Neuronal stem cell (in vitro differentiated cells): ENCODE results near the gene HSD11B2.

Experiments
- DNase-seq: peaks from one replicate; pipeline ENCODE4 v3.0.0-alpha.2; 2013; ENCODE audit warnings: low spot score
- H2AFZ ChIP-seq: one replicate; pipeline ENCODE4 v1.6.1; 2013; ENCODE audit warnings: mild to moderate bottlenecking, low read length, inconsistent platforms
- H2AK5ac ChIP-seq: 2 replicates; pipeline ENCODE4 v1.6.1; 2013; ENCODE audit warnings: low read depth, mild to moderate bottlenecking, inconsistent platforms, low read length, moderate library complexity, mixed read lengths
- H2BK120ac ChIP-seq: 2 replicates; pipeline ENCODE4 v1.6.1; 2013; ENCODE audit warnings: low read depth, mild to moderate bottlenecking, inconsistent platforms, low read length, moderate library complexity, mixed read lengths
- H2BK12ac ChIP-seq: one replicate; pipeline ENCODE4 v1.6.1; 2013; ENCODE audit warnings: low read length, inconsistent platforms
- H2BK15ac ChIP-seq: 2 replicates; pipeline ENCODE4 v1.6.1; 2013; ENCODE audit warnings: mild to moderate bottlenecking, low read length, inconsistent platforms, mixed read lengths
- H2BK5ac ChIP-seq: one replicate; pipeline ENCODE4 v1.6.1; 2013; ENCODE audit warnings: inconsistent platforms, mild to moderate bottlenecking, low read length, moderate library complexity
- H3K14ac ChIP-seq: one replicate; pipeline ENCODE4 v1.6.1; 2013; ENCODE audit warnings: low read length, inconsistent platforms
- H3K18ac ChIP-seq: 2 replicates; pipeline ENCODE4 v1.6.1; 2013; ENCODE audit warnings: low read length, inconsistent platforms
- H3K23ac ChIP-seq: 2 replicates; pipeline ENCODE4 v1.6.1; 2013; ENCODE audit warnings: low read depth, mild to moderate bottlenecking, mixed read lengths, low read length, inconsistent platforms; ENCODE audit not compliant: poor library complexity
- H3K27ac ChIP-seq: replicated peaks from 3 replicates; pipeline ENCODE4 v1.5.1; 2013; ENCODE audit warnings: low read length, inconsistent platforms
- H3K27me3 ChIP-seq, 3 experiments: 2 replicates each; pipeline ENCODE4 v1.6.1; 2013; ENCODE audit warnings: low read length in 3 of 3, mild to moderate bottlenecking in 2 of 3, inconsistent platforms in 1 of 3, low read depth in 1 of 3, mixed read lengths in 1 of 3, moderate library complexity in 1 of 3; ENCODE audit not compliant: control insufficient read depth in 3 of 3, insufficient read depth in 3 of 3
- H3K36me3 ChIP-seq, 2 donors: replicated peaks in 1 of 2; 2 replicates each; pipeline ENCODE4 v1.6.1; 2013; ENCODE audit warnings: low read length in 2 of 2; ENCODE audit not compliant: control insufficient read depth in 2 of 2, insufficient read depth in 2 of 2
- H3K4ac ChIP-seq: 2 replicates; pipeline ENCODE4 v1.6.1; 2013; ENCODE audit warnings: inconsistent platforms, mild to moderate bottlenecking, low read length, moderate library complexity
- H3K4me1 ChIP-seq, 2 donors: 1 replicate in 1 of 2; 2 replicates in 1 of 2; pipeline ENCODE4 v1.6.1; 2013; ENCODE audit warnings: low read length in 2 of 2, low read depth in 1 of 2; ENCODE audit not compliant: control insufficient read depth in 2 of 2, insufficient read depth in 1 of 2
- H3K4me2 ChIP-seq: one replicate; pipeline ENCODE4 v1.6.1; 2013; ENCODE audit warnings: mild to moderate bottlenecking, low read length, inconsistent platforms; ENCODE audit not compliant: insufficient read depth, poor library complexity, severe bottlenecking
- H3K4me3 ChIP-seq, 2 donors: 2 replicates each; pipeline ENCODE4 v1.5.1; 2013; ENCODE audit warnings: low read length in 2 of 2, mild to moderate bottlenecking in 2 of 2, inconsistent platforms in 1 of 2, moderate library complexity in 1 of 2
- H3K79me1 ChIP-seq: one replicate; pipeline ENCODE4 v1.6.1; 2013; ENCODE audit warnings: low read depth, mild to moderate bottlenecking, inconsistent platforms, low read length, moderate library complexity
- H3K9ac ChIP-seq: one replicate; pipeline ENCODE4 v1.6.1; 2013; ENCODE audit warnings: mild to moderate bottlenecking, low read depth, low read length, inconsistent platforms; ENCODE audit not compliant: poor library complexity
- H3K9me3 ChIP-seq, 2 donors: replicated peaks in 1 of 2; 2 replicates each; pipeline versions ENCODE3 to v1.6.1; 2013; ENCODE audit warnings: low read length in 2 of 2, mild to moderate bottlenecking in 2 of 2, inconsistent platforms in 1 of 2, low read depth in 1 of 2, mixed read lengths in 1 of 2, moderate library complexity in 1 of 2; ENCODE audit not compliant: control insufficient read depth in 2 of 2, insufficient read depth in 1 of 2
- H4K8ac ChIP-seq: one replicate; pipeline ENCODE4 v1.6.1; 2013; ENCODE audit warnings: low read depth, mild to moderate bottlenecking, inconsistent platforms, low read length, moderate library complexity
- H4K91ac ChIP-seq: one replicate; pipeline ENCODE4 v1.6.1; 2013; ENCODE audit warnings: low read length, low read depth, mild to moderate bottlenecking, inconsistent platforms; ENCODE audit not compliant: poor library complexity
- WGBS, 2 donors: extraction: QIAGEN DNeasy Blood & Tissue Kit; methylation state at CpG; one replicate each; pipeline ENCODE4 v1.1.7; 2013; ENCODE audit warnings: missing lambda C conversion rate in 2 of 2, mixed read lengths in 1 of 2; ENCODE audit not compliant: insufficient read length in 2 of 2, insufficient replicate concordance in 1 of 2; ENCODE audit errors: extremely low coverage in 2 of 2; 5-methylcytosine and 5-hydroxymethylcytosine counted together

The HSD11B2 gene

DNA sequence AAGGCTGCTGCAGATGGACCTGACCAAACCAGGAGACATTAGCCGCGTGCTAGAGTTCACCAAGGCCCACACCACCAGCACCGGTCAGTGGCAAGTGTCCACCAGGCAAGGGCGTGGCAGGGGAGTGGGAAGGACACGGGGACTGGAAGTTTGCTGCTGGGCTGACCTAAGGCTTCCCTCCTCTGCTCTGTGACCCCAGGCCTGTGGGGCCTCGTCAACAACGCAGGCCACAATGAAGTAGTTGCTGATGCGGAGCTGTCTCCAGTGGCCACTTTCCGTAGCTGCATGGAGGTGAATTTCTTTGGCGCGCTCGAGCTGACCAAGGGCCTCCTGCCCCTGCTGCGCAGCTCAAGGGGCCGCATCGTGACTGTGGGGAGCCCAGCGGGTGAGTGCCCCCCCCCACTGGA is 4.8 kb downstream of the HSD11B2 start:
- DNase-seq: no peak
- H2BK12ac ChIP-seq: no peak overlapping the region
- no peak overlapping the region for H2BK120ac ChIP-seq
- H3K18ac ChIP-seq: no peak overlapping the region
- peak overlapping the region; percentile 4 for H3K9ac ChIP-seq
- no peak overlapping the region for H2AK5ac ChIP-seq
- no peak overlapping the region for H4K91ac ChIP-seq
- H3K4me1 ChIP-seq: peaks cover 10 to 14% of the 10 kb centered on the region in 2 donors
- H2BK15ac ChIP-seq: no peak overlapping the region
- H3K36me3 ChIP-seq: peaks cover 17 to 37% of the 10 kb centered on the region in 2 donors
- H3K23ac ChIP-seq: peak overlapping the region; percentile 73
- H3K27me3 ChIP-seq: peaks cover 0 to 17% (median 4%) of the 10 kb centered on the region in 3 experiments
- peak overlapping the region in 1 of 2 donors; percentile 48 for H3K4me3 ChIP-seq
- no peaks in the 10 kb centered on the region for H3K79me1 ChIP-seq
- H2AFZ ChIP-seq: no peak overlapping the region
- no peak overlapping the region for H3K4me2 ChIP-seq
- H3K27ac ChIP-seq: no peak overlapping the region
- no peak overlapping the region for H3K14ac ChIP-seq
- no peak overlapping the region for H2BK5ac ChIP-seq
- no CpG with 5 or more reads among the region's 16 CpGs for WGBS, 2 donors
- no peak overlapping the region for H4K8ac ChIP-seq
- H3K9me3 ChIP-seq: peaks cover 0 to 2% of the 10 kb centered on the region in 2 donors
- no peak overlapping the region for H3K4ac ChIP-seq

- Histone ChIP-seq H3K4ac (no peak overlapping the region), H2AK5ac (peak overlapping the region; percentile 2), H3K4me1 (peaks cover 10 to 12% of the 10 kb centered on the region in 2 donors), H2BK12ac (no peak overlapping the region), H3K9me3 (peaks cover 0 to 2% of the 10 kb centered on the region in 2 donors), H3K18ac (no peak overlapping the region), H3K79me1 (no peaks in the 10 kb centered on the region), H2AFZ (no peak overlapping the region), H4K8ac (no peak overlapping the region), H3K9ac (peak overlapping the region; percentile 70), H3K36me3 (peaks cover 17 to 37% of the 10 kb centered on the region in 2 donors), H3K27ac (no peak overlapping the region), H3K23ac (peak overlapping the region; percentile 80), H4K91ac (no peak overlapping the region), H2BK15ac (no peak overlapping the region), H2BK120ac (no peak overlapping the region), H2BK5ac (no peak overlapping the region), H3K14ac (peak overlapping the region; percentile 56), H3K4me3 (peak overlapping the region in 1 of 2 donors; percentile 59), H3K27me3 (peaks cover 0 to 10% (median under 1%) of the 10 kb centered on the region in 3 experiments), H3K4me2 (no peak overlapping the region)
- no CpG with 5 or more reads among the region's 23 CpGs for WGBS, 2 donors
- DNase-seq: no peak
Observed at GRCh38 chr16:67436640-67437193, 5.8 kb downstream of the HSD11B2 start.

GRCh38 chr16:67437513-67437912 is 6.6 kb downstream of the HSD11B2 start:
- Histone ChIP-seq H2BK15ac (no peak overlapping the region), H3K9me3 (peaks cover 0 to 2% of the 10 kb centered on the region in 2 donors), H3K4ac (no peak overlapping the region), H2AFZ (no peak overlapping the region), H2BK12ac (no peak overlapping the region), H2BK5ac (no peak overlapping the region), H3K9ac (no peak overlapping the region), H3K23ac (no peak overlapping the region), H4K91ac (no peak overlapping the region), H3K36me3 (peaks cover 17 to 38% of the 10 kb centered on the region in 2 donors), H3K4me1 (peaks cover 3 to 11% of the 10 kb centered on the region in 2 donors), H3K14ac (no peak overlapping the region), H3K18ac (no peak overlapping the region), H2AK5ac (no peak overlapping the region), H3K4me2 (no peak overlapping the region), H4K8ac (no peak overlapping the region), H3K79me1 (no peaks in the 10 kb centered on the region), H3K4me3 (no peak overlapping the region), H2BK120ac (no peak overlapping the region), H3K27ac (no peak overlapping the region), H3K27me3 (peaks cover 0 to 4% (median 0%) of the 10 kb centered on the region in 3 experiments)
- no peak for DNase-seq
- WGBS, 2 donors: no CpG with 5 or more reads among the region's 4 CpGs

DNA sequence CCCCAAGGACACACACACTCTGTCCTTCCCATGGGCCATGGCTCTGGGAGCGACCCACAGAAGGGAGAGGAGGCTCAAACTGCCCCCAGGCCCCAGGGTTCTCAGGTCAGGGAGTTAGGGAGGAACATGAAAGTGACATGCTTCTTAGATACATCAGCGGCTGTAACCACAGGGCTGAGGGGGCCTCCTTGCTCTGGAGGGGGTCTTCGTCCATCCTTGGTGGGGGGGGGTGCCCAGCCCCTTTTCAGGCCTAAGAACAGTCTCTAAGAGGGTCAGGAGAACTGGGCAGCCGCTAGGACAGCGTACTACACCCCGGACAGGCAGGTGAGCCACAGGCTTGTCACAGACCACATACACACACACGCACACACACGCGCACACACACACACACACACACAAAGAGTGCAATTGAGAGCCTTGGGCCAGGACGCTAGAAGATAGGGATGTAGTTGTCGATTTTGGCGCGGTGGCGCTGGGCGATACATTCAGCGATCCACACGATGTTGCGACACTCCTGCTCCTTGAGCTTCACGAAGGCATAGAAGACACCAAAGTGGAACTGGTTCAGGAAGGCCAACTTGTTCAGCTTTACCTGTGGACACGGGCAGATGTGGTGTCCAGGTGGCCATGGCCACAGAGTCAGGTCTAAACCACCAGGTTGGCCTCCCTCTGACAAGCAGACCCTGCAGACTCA is 7.3 kb downstream of the HSD11B2 start:
- peaks cover 0 to 2% of the 10 kb centered on the region in 2 donors for H3K9me3 ChIP-seq
- H3K4ac ChIP-seq: no peak overlapping the region
- no peak overlapping the region for H2AFZ ChIP-seq
- no peak overlapping the region for H2BK15ac ChIP-seq
- no CpG with 5 or more reads among the region's 20 CpGs for WGBS, 2 donors
- H3K9ac ChIP-seq: no peak overlapping the region
- H2AK5ac ChIP-seq: peak overlapping the region; percentile 63
- H3K27ac ChIP-seq: no peak overlapping the region
- H3K36me3 ChIP-seq: peaks cover 17 to 43% of the 10 kb centered on the region in 2 donors
- peaks cover 0 to under 1% (median 0%) of the 10 kb centered on the region in 3 experiments for H3K27me3 ChIP-seq
- H2BK12ac ChIP-seq: no peak overlapping the region
- H3K4me3 ChIP-seq: no peak overlapping the region
- no peak overlapping the region for H3K4me2 ChIP-seq
- H4K8ac ChIP-seq: peak overlapping the region; percentile 52
- no peaks in the 10 kb centered on the region for H3K79me1 ChIP-seq
- peaks cover 0 to 10% of the 10 kb centered on the region in 2 donors for H3K4me1 ChIP-seq
- H2BK5ac ChIP-seq: peak overlapping the region; percentile 32
- no peak for DNase-seq
- H2BK120ac ChIP-seq: no peak overlapping the region
- peak overlapping the region; percentile 12 for H3K23ac ChIP-seq
- H3K18ac ChIP-seq: no peak overlapping the region
- no peak overlapping the region for H3K14ac ChIP-seq
- H4K91ac ChIP-seq: no peak overlapping the region
